Upper lobe of left lung (tissue), 6 donors: ENCODE data around the gene ATXN7. TPM values are rescaled to one million over a fixed set of nuclear protein-coding genes. Genes with fewer than 3 reads are reported as not detected.

ENCODE experiments used
- ATAC-seq, 2 donors: fragments of 200-7000 bp; cut with Tn5 transposase; one replicate each; pipeline ENCODE4 v1.9.1; 2022; ENCODE audit warnings: mild to moderate bottlenecking in 2 of 2, moderate library complexity in 2 of 2; ENCODE audit not compliant: low FRiP score in 2 of 2
- DNase-seq, 2 donors: peaks; one replicate each; pipeline ENCODE4 v3.0.0-alpha.2; 2019 to 2020
- H3K27ac ChIP-seq, 4 donors: fragments of 200-600 bp; sonication (generic); one replicate each; pipeline ENCODE4 v1.5.1; 2016 to 2019
- H3K27me3 ChIP-seq, 4 donors: fragments of 200-600 bp; sonication (generic); one replicate each; pipeline ENCODE4 v1.5.1; 2017 to 2019
- H3K36me3 ChIP-seq, 4 donors: fragments of 200-600 bp; sonication (generic); one replicate each; pipeline ENCODE4 v1.5.1; 2016 to 2019
- H3K4me1 ChIP-seq, 4 donors: fragments of 200-600 bp; sonication (generic); one replicate each; pipeline ENCODE4 v1.5.1; 2018 to 2019
- H3K4me3 ChIP-seq, 4 donors: fragments of 200-600 bp; sonication (generic); one replicate each; pipeline ENCODE4 v1.5.1; 2017 to 2019; ENCODE audit warnings: mild to moderate bottlenecking in 2 of 4, moderate library complexity in 1 of 4
- H3K9me3 ChIP-seq, 4 donors: fragments of 200-600 bp; sonication (generic); one replicate each; pipeline ENCODE4 v1.5.1; 2018 to 2019
- EP300 ChIP-seq, 4 donors: sonication (generic); formaldehyde crosslinking; IDR thresholded peaks; one replicate each; pipeline ENCODE4 v1.5.1; 2017; ENCODE audit warnings: antibody characterized with exemption in 4 of 4, control low read depth in 2 of 4
- POLR2A ChIP-seq, 4 donors: fragments of 450-650 bp; IDR thresholded peaks; one replicate each; pipeline ENCODE4 v1.5.1; 2016 to 2017; ENCODE audit warnings: antibody characterized with exemption in 4 of 4, mild to moderate bottlenecking in 2 of 4
- POLR2AphosphoS5 ChIP-seq, 2 donors: sonication (generic); formaldehyde crosslinking; IDR thresholded peaks; one replicate each; pipeline ENCODE4 v1.5.1; 2017; ENCODE audit warnings: antibody characterized with exemption in 2 of 2
- WGBS, 2 donors: methylation state at CpG; one replicate each; pipeline ENCODE4 v1.1.5; 2017 to 2018; 5-methylcytosine and 5-hydroxymethylcytosine counted together
- total RNA-seq, 6 donors: library from RNA; depleted of rRNA in 4 of 6; stranded (reverse); fragments of >200 nt in 4 of 6; gene quantifications; one replicate each; pipeline versions ENCODE4 v1.1.0 to v1.2.1, GENCODE V29; 2016 to 2021
- TF ChIP-seq, protein P1 (sequence below), 6 experiments: fragments of 450-650 bp in 4 of 6; fragments of 200-600 bp in 2 of 6; sonication (generic) in 2 of 6; IDR thresholded peaks; one replicate each; pipeline ENCODE4 v1.5.1; 2016 to 2019; ENCODE audit warnings: antibody characterized with exemption in 6 of 6
- donor health status: DM: no; HTN: no; CAD: no; lungs with moderate emphysema.
- donor health status: DM: no; HTN: yes; CAD: no; lungs with severe emphysema.

ATXN7 gene
- total RNA-seq, 6 donors from 2014 or later = 29.5 to 83.8 (median 42.3) TPM

DNA sequence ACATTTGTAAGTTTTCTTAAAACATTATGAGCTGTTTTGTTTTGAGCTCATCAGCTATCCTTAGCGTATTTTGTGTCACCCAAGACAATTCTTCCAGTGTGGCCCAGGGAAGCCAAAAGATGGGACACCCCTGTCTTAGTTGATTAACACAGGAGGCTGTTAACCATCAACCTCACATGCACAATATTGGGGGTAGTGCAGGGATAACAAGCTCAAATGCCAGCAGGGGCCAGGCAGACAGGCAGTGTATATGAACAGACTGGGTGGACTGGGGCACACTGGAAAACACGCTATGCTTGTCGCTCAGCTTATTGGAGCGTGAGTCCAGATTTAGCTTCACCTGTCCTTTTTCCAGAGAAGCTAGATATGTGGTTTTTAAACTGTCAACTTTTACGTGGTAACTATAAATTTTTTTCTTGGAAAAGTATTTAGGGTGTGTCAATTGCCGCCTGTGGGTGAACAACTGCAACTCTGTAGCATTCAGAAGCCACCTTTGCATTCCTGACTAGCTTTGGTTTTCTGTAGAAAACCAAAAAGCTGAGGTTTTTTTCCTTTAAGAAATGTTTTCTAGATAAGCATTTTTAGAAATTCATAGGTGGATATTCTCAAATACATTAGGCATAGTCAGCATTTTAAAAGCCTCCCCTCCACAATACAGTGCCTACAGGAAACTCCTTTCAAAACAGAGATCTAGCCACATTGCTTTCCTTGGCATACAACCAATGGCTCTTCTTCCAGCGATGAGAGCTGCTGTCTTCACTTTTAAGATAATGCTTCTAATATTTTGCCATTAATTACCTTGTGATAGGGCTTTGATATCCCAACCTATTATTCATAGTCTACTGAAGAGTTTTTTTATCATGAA, 145.1 kb downstream of the ATXN7 start:
- H3K9me3 ChIP-seq = no peaks in the 10 kb centered on the region
- 82 to 83% methylated on average over 7 of the region's 7 CpGs for WGBS, 2 donors
- no peak overlapping the region for H3K4me3 ChIP-seq
- H3K4me1 ChIP-seq = peaks cover 0 to 12% (median 7%) of the 10 kb centered on the region in 4 donors
- ATAC-seq (no peak), DNase-seq (no peak)
- H3K27ac ChIP-seq = peak overlapping the region in 1 of 4 donors; percentile 44
- H3K27me3 ChIP-seq = no peaks in the 10 kb centered on the region
- peaks cover 40 to 100% (median 73%) of the 10 kb centered on the region in 4 donors for H3K36me3 ChIP-seq
- TF ChIP-seq POLR2AphosphoS5 (IDR thresholded peaks at IDR 0.05) (no peak), POLR2A (IDR thresholded peaks at IDR 0.05) (no peak), EP300 (IDR thresholded peaks at IDR 0.05) (no peak)
- TF ChIP-seq, protein P1, sequence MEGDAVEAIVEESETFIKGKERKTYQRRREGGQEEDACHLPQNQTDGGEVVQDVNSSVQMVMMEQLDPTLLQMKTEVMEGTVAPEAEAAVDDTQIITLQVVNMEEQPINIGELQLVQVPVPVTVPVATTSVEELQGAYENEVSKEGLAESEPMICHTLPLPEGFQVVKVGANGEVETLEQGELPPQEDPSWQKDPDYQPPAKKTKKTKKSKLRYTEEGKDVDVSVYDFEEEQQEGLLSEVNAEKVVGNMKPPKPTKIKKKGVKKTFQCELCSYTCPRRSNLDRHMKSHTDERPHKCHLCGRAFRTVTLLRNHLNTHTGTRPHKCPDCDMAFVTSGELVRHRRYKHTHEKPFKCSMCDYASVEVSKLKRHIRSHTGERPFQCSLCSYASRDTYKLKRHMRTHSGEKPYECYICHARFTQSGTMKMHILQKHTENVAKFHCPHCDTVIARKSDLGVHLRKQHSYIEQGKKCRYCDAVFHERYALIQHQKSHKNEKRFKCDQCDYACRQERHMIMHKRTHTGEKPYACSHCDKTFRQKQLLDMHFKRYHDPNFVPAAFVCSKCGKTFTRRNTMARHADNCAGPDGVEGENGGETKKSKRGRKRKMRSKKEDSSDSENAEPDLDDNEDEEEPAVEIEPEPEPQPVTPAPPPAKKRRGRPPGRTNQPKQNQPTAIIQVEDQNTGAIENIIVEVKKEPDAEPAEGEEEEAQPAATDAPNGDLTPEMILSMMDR (IDR thresholded peaks at IDR 0.05) = no peak

DNA sequence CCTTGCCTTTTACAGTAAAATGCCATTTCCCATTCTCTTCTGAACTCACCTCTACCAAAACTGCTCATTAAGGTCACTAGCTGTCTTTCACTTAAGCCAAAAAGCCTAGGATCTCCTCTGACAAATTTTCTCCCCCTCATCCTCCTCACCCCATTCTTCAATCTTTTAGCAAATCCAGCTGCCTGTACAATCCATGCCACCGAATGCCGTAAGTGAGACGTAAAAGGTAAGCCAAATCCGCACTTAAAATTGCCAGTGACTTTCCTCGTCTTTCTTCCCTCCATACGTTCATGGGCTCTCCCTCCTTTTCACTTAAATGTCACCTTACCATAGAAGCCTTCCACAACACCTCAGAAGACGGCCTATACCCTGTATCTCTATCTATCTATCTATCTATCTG, 145.9 kb downstream of the ATXN7 start:
- H3K27ac ChIP-seq = peak overlapping the region in 1 of 4 donors; percentile 44
- peaks cover 0 to 12% (median 7%) of the 10 kb centered on the region in 4 donors for H3K4me1 ChIP-seq
- H3K36me3 ChIP-seq = peaks cover 40 to 100% (median 75%) of the 10 kb centered on the region in 4 donors
- no peaks in the 10 kb centered on the region for H3K9me3 ChIP-seq
- 81 to 95% methylated on average over 7 of the region's 7 CpGs for WGBS, 2 donors
- H3K4me3 ChIP-seq = no peak overlapping the region
- ATAC-seq = no peak
- TF ChIP-seq EP300 (IDR thresholded peaks at IDR 0.05) (no peak), POLR2AphosphoS5 (IDR thresholded peaks at IDR 0.05) (no peak), POLR2A (IDR thresholded peaks at IDR 0.05) (no peak)
- TF ChIP-seq, protein P1 (IDR thresholded peaks at IDR 0.05) = no peak
- no peaks in the 10 kb centered on the region for H3K27me3 ChIP-seq
- no peak for DNase-seq

GRCh38 chr3:64010199-64010598, 146.5 kb downstream of the ATXN7 start:
- WGBS, 2 donors = 83 to 90% methylated on average over 5 of the region's 5 CpGs
- Histone ChIP-seq H3K4me3 (no peak overlapping the region), H3K27ac (no peak overlapping the region), H3K4me1 (peaks cover 0 to 12% (median 7%) of the 10 kb centered on the region in 4 donors), H3K27me3 (no peaks in the 10 kb centered on the region), H3K36me3 (peaks cover 40 to 100% (median 77%) of the 10 kb centered on the region in 4 donors), H3K9me3 (no peaks in the 10 kb centered on the region)
- DNase-seq (no peak), ATAC-seq (no peak)
- TF ChIP-seq POLR2AphosphoS5 (IDR thresholded peaks at IDR 0.05) (no peak), EP300 (IDR thresholded peaks at IDR 0.05) (no peak), POLR2A (IDR thresholded peaks at IDR 0.05) (no peak)
- TF ChIP-seq, protein P1 (IDR thresholded peaks at IDR 0.05) = no peak

DNA sequence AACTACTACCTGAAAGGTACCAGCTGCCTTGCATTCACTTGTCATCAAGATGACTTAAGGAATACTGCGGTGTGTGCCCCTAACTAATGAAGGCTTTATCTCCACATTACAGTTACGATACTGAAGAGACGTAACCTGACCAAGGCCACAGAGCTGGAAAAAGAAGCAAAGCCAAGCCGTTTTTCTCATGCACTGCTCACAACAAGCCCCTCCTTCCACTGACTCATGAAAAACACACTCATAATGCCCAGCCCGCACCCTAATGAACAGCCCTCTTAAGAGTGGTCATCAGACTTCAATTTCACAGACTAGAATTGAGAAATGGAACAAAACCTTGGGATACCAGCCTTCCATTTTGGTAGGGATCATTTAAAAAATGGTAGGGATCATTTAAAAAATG, 148.0 kb downstream of the ATXN7 start:
- peaks cover 0 to 12% (median 7%) of the 10 kb centered on the region in 4 donors for H3K4me1 ChIP-seq
- no peaks in the 10 kb centered on the region for H3K27me3 ChIP-seq
- H3K36me3 ChIP-seq = peaks cover 34 to 98% (median 66%) of the 10 kb centered on the region in 4 donors
- no peaks in the 10 kb centered on the region for H3K9me3 ChIP-seq
- DNase-seq (no peak), ATAC-seq (peak in 1 of 2 donors; percentile 83)
- TF ChIP-seq EP300 (IDR thresholded peaks at IDR 0.05) = no peak
- TF ChIP-seq, protein P1 (IDR thresholded peaks at IDR 0.05) = no peak
- TF ChIP-seq POLR2AphosphoS5 (IDR thresholded peaks at IDR 0.05) = no peak
- TF ChIP-seq POLR2A (IDR thresholded peaks at IDR 0.05) = no peak
- whole genome bisulfite sequencing, 2 donors = 67 to 91% methylated on average over 5 of the region's 5 CpGs
- peak overlapping the region in 1 of 4 donors; percentile 4 for H3K27ac ChIP-seq
- H3K4me3 ChIP-seq = no peak overlapping the region
